H1 (cell line): Measurements from ENCODE around the gene AAK1. TPM values are rescaled to one million over a fixed set of nuclear protein-coding genes. Genes with fewer than 3 reads are reported as not detected.

Experiments used
- BCL11A ChIP-seq, 2 experiments: IDR thresholded peaks; one replicate each; pipeline ENCODE4 v1.6.1; 2011; ENCODE audit warnings: low read depth in 2 of 2, low read length in 2 of 2, mild to moderate bottlenecking in 2 of 2
- EP300 ChIP-seq, 2 experiments: IDR thresholded peaks; 1 replicate in 1 of 2; 2 replicates in 1 of 2; pipeline ENCODE4 v1.6.1; 2011 to 2012; ENCODE audit warnings: low read depth in 2 of 2, low read length in 2 of 2, mild to moderate bottlenecking in 2 of 2, borderline replicate concordance in 1 of 2, inconsistent platforms in 1 of 2, moderate library complexity in 1 of 2
- KDM1A ChIP-seq: fragments of 200-600, 300-600 bp; sonication (generic); IDR thresholded peaks from 2 replicates; pipeline ENCODE4 v1.7.1; 2016; ENCODE audit warnings: mild to moderate bottlenecking, low read length, borderline replicate concordance
- MAFK ChIP-seq: IDR thresholded peaks from 2 replicates; pipeline ENCODE4 v1.6.1; 2012; ENCODE audit warnings: low read depth, mild to moderate bottlenecking, improper control_type of control experiment, low read length
- PHF8 ChIP-seq: fragments of 200-600 bp; sonication (generic); conservative IDR thresholded peaks from 2 replicates; pipeline ENCODE4 v1.7.1; 2012; ENCODE audit warnings: low read depth, mild to moderate bottlenecking, inconsistent platforms, low read length, moderate library complexity
- TBP ChIP-seq: IDR thresholded peaks from 2 replicates; pipeline ENCODE4 v1.6.1; 2011; ENCODE audit warnings: low read depth, low read length, improper control_type of control experiment
- polyA plus RNA-seq, 7 experiments: library from polyadenylated mRNA; depleted of rRNA in 3 of 7; stranded (reverse) in 5 of 7; unstranded in 2 of 7; fragments of >200 nt in 5 of 7; fragments of 200-250 nt in 2 of 7; gene quantifications; 1 replicate in 5 of 7; 2 replicates in 1 of 7; 4 replicates in 1 of 7; pipeline versions ENCODE4 v1.2.1 to v1.2.3, GENCODE V29; 2011 to 2013; ENCODE audit warnings: missing spikeins in 2 of 7, mixed read lengths in 2 of 7
- total RNA-seq: library from RNA; stranded (reverse); fragmentation: NEBNext Ultra II Directional; extraction: Animal tissue kit (Norgen Biotek cat#: 25700); gene quantifications from 2 replicates; pipeline ENCODE4 v1.2.1, GENCODE V29; 2021

Gene AAK1
- total and polyA plus RNA-seq, 2 of the 8 experiments (the other 6 are each of a cell fraction or from before 2014, with no cell fraction given), result 10.0 to 40.5 TPM

DNA sequence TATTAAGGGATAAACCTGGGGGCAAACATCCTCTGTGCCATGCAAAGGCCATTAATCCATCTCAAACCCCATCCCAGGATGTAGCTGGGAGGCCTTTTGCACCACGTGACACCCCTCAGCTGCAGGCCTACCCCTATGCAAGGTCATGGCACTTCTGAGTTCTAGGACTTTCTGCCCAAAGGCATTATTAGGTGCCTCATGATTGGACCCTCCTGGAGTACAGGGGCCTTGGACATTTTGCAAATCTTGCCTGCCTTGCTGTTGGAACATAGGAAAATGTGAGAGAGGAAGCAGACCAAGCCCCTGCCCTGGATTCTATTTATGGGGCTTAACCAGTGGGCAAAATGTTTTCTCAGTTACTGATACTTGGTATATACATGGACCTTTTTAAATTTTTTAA is 162.1 kb downstream of the AAK1 start (continued):
- no peak for TF ChIP-seq KDM1A
- TF ChIP-seq EP300 (IDR thresholded peaks at IDR 0.05; ENCODE audit: borderline replicate concordance in 1 of 2, low read depth in 2 of 2, low read length in 2 of 2), result no peak
- no peak for TF ChIP-seq MAFK
- TF ChIP-seq TBP, result no peak
- TF ChIP-seq PHF8, result no peak
- no peak for TF ChIP-seq BCL11A (IDR thresholded peaks at IDR 0.05; ENCODE audit: low read depth in 2 of 2, low read length in 2 of 2)
